Astrocyte (in vitro differentiated cells and primary cell): ENCODE measurements around the gene LRRC8A.

Source experiments
- EZH2 ChIP-seq: IDR thresholded peaks from 2 replicates; pipeline ENCODE4 v1.6.1; 2012; ENCODE audit warnings: mild to moderate bottlenecking, low read length, inconsistent platforms; ENCODE audit not compliant: insufficient read depth
- TF ChIP-seq, protein P1 (sequence below): IDR thresholded peaks from 2 replicates; pipeline ENCODE4 v1.5.1; 2011; ENCODE audit warnings: low read depth, mild to moderate bottlenecking, inconsistent platforms, low read length, moderate library complexity; ENCODE audit not compliant: insufficient read depth

GRCh38 chr9:128882677-128883603, 1.0 kb downstream of the LRRC8A start:
- TF ChIP-seq, protein P1, sequence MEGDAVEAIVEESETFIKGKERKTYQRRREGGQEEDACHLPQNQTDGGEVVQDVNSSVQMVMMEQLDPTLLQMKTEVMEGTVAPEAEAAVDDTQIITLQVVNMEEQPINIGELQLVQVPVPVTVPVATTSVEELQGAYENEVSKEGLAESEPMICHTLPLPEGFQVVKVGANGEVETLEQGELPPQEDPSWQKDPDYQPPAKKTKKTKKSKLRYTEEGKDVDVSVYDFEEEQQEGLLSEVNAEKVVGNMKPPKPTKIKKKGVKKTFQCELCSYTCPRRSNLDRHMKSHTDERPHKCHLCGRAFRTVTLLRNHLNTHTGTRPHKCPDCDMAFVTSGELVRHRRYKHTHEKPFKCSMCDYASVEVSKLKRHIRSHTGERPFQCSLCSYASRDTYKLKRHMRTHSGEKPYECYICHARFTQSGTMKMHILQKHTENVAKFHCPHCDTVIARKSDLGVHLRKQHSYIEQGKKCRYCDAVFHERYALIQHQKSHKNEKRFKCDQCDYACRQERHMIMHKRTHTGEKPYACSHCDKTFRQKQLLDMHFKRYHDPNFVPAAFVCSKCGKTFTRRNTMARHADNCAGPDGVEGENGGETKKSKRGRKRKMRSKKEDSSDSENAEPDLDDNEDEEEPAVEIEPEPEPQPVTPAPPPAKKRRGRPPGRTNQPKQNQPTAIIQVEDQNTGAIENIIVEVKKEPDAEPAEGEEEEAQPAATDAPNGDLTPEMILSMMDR: no peak
- no peak for TF ChIP-seq EZH2
